Mammary epithelial cell (primary cell): Measurements from ENCODE around the gene ZNF76.

Source experiments
- EZH2 ChIP-seq: IDR thresholded peaks from 2 replicates; pipeline ENCODE4 v1.6.1; 2012; ENCODE audit warnings: low read length, inconsistent platforms, borderline replicate concordance
- TF ChIP-seq, protein P1 (sequence below), 2 donors: IDR thresholded peaks in 1 of 2; conservative IDR thresholded peaks in 1 of 2; 2 replicates each; pipeline ENCODE4 v1.5.1; 2011 to 2012; ENCODE audit warnings: inconsistent platforms in 2 of 2, low read length in 2 of 2, mild to moderate bottlenecking in 2 of 2, control low read depth in 1 of 2, low read depth in 1 of 2; ENCODE audit not compliant: insufficient read depth in 1 of 2; ENCODE audit errors: extremely low read depth in 1 of 2

DNA sequence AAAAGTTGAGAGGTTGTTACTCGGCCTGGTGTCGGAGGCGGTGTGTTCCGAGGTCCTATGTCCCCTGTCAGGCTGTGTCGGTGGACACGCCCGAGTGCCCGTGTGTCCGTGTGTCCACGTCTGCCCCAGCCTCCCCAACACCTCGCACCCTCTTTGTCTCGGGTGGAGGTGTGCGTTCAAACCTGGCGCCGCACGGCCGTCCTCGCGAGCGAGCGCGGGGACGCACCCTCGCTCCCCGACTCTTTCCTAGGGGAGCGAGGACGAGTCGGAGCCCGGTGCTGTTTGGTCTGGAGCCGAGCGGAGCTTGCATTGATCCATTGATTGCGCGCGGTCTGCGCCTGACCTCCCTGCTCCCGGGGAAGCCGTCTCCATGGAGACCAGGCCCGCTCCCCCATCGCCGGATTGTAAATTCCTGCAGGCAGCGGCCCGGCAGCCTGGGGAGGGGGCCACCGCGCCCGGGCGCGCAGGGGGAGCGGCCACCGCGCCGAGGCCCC, 46.2 kb upstream of the ZNF76 start:
- TF ChIP-seq, protein P1, sequence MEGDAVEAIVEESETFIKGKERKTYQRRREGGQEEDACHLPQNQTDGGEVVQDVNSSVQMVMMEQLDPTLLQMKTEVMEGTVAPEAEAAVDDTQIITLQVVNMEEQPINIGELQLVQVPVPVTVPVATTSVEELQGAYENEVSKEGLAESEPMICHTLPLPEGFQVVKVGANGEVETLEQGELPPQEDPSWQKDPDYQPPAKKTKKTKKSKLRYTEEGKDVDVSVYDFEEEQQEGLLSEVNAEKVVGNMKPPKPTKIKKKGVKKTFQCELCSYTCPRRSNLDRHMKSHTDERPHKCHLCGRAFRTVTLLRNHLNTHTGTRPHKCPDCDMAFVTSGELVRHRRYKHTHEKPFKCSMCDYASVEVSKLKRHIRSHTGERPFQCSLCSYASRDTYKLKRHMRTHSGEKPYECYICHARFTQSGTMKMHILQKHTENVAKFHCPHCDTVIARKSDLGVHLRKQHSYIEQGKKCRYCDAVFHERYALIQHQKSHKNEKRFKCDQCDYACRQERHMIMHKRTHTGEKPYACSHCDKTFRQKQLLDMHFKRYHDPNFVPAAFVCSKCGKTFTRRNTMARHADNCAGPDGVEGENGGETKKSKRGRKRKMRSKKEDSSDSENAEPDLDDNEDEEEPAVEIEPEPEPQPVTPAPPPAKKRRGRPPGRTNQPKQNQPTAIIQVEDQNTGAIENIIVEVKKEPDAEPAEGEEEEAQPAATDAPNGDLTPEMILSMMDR (conservative IDR thresholded peaks at IDR 0.05 in 1 of 2, IDR thresholded peaks at IDR 0.05 in 1 of 2; ENCODE audit: extremely low read depth in 1 of 2, insufficient read depth in 1 of 2, low read depth in 1 of 2, low read length in 2 of 2), result no peak
- TF ChIP-seq EZH2, result peak; percentile 4
